Uterus (tissue), 2 donors: ENCODE measurements around the gene PSKH1.

ENCODE experiments used
- CTCF ChIP-seq, 4 experiments: fragments of 200-600 bp in 2 of 4; fragments of 450-650 bp in 2 of 4; sonication (generic) in 2 of 4; IDR thresholded peaks; one replicate each; pipeline ENCODE4 v1.5.1; 2016 to 2019; ENCODE audit warnings: antibody characterized with exemption in 4 of 4, mild to moderate bottlenecking in 2 of 4, moderate library complexity in 1 of 4
- POLR2A ChIP-seq, 2 donors: fragments of 450-650 bp; IDR thresholded peaks; one replicate each; pipeline ENCODE4 v1.6.1; 2016; ENCODE audit warnings: antibody characterized with exemption in 2 of 2, mild to moderate bottlenecking in 1 of 2, moderate library complexity in 1 of 2

GRCh38 chr16:67848118-67848517, 44.9 kb upstream of the PSKH1 start:
- TF ChIP-seq CTCF (IDR thresholded peaks at IDR 0.05) (no peak), POLR2A (IDR thresholded peaks at IDR 0.05) (no peak)
